ENCODE data around the gene CXorf58. TPM values are rescaled to one million over a fixed set of nuclear protein-coding genes. Genes with fewer than 3 reads are reported as not detected.
A peak's percentile ranks its signal among the peaks of the same experiment; 100 is the strongest.

Gene CXorf58
- total and polyA plus RNA-seq, 9 of the 15 experiments (the other 6 are each of a cell fraction or from before 2014, with no cell fraction given), result 0.10 to 0.27 (median 0.16) TPM; not detected in 3

DNA sequence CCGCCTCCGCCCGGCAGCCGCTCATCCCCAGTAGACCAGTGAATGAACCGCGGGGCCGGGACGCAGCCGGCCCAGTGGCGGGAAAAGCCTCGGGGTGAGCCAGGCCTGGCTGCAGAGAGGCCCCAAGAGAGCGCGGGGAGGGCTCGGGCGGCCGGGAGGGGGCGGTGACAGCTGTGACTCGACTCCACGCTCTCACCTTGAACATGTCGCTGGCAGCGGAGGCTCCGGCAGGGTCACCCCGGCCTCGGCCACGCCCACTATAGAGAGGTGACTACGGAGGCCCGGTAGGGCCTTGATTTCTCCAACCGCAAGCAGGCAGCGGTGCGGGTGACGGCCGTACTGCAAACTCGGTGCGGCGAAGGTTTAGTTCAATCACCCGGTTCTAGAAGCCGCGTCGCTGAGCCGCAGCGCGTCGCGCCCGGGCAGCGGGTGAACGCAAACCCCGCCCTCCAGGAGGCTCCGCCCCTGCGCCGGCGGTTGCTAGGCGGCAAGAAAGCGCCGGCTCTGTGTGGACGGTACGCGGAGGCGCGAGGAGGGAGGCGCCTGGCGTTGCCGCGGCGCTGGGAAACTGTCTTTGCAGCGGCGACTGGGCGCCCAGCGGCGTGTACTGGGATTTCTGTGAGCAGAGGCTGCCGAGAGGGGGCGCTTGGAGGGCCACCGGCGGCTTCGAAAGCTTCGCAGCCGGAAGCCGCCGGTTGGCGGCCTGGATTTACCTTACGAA lies at the start of gene CXorf58, which contains the start of gene APOO (continued):
- TF ChIP-seq, protein P1, sequence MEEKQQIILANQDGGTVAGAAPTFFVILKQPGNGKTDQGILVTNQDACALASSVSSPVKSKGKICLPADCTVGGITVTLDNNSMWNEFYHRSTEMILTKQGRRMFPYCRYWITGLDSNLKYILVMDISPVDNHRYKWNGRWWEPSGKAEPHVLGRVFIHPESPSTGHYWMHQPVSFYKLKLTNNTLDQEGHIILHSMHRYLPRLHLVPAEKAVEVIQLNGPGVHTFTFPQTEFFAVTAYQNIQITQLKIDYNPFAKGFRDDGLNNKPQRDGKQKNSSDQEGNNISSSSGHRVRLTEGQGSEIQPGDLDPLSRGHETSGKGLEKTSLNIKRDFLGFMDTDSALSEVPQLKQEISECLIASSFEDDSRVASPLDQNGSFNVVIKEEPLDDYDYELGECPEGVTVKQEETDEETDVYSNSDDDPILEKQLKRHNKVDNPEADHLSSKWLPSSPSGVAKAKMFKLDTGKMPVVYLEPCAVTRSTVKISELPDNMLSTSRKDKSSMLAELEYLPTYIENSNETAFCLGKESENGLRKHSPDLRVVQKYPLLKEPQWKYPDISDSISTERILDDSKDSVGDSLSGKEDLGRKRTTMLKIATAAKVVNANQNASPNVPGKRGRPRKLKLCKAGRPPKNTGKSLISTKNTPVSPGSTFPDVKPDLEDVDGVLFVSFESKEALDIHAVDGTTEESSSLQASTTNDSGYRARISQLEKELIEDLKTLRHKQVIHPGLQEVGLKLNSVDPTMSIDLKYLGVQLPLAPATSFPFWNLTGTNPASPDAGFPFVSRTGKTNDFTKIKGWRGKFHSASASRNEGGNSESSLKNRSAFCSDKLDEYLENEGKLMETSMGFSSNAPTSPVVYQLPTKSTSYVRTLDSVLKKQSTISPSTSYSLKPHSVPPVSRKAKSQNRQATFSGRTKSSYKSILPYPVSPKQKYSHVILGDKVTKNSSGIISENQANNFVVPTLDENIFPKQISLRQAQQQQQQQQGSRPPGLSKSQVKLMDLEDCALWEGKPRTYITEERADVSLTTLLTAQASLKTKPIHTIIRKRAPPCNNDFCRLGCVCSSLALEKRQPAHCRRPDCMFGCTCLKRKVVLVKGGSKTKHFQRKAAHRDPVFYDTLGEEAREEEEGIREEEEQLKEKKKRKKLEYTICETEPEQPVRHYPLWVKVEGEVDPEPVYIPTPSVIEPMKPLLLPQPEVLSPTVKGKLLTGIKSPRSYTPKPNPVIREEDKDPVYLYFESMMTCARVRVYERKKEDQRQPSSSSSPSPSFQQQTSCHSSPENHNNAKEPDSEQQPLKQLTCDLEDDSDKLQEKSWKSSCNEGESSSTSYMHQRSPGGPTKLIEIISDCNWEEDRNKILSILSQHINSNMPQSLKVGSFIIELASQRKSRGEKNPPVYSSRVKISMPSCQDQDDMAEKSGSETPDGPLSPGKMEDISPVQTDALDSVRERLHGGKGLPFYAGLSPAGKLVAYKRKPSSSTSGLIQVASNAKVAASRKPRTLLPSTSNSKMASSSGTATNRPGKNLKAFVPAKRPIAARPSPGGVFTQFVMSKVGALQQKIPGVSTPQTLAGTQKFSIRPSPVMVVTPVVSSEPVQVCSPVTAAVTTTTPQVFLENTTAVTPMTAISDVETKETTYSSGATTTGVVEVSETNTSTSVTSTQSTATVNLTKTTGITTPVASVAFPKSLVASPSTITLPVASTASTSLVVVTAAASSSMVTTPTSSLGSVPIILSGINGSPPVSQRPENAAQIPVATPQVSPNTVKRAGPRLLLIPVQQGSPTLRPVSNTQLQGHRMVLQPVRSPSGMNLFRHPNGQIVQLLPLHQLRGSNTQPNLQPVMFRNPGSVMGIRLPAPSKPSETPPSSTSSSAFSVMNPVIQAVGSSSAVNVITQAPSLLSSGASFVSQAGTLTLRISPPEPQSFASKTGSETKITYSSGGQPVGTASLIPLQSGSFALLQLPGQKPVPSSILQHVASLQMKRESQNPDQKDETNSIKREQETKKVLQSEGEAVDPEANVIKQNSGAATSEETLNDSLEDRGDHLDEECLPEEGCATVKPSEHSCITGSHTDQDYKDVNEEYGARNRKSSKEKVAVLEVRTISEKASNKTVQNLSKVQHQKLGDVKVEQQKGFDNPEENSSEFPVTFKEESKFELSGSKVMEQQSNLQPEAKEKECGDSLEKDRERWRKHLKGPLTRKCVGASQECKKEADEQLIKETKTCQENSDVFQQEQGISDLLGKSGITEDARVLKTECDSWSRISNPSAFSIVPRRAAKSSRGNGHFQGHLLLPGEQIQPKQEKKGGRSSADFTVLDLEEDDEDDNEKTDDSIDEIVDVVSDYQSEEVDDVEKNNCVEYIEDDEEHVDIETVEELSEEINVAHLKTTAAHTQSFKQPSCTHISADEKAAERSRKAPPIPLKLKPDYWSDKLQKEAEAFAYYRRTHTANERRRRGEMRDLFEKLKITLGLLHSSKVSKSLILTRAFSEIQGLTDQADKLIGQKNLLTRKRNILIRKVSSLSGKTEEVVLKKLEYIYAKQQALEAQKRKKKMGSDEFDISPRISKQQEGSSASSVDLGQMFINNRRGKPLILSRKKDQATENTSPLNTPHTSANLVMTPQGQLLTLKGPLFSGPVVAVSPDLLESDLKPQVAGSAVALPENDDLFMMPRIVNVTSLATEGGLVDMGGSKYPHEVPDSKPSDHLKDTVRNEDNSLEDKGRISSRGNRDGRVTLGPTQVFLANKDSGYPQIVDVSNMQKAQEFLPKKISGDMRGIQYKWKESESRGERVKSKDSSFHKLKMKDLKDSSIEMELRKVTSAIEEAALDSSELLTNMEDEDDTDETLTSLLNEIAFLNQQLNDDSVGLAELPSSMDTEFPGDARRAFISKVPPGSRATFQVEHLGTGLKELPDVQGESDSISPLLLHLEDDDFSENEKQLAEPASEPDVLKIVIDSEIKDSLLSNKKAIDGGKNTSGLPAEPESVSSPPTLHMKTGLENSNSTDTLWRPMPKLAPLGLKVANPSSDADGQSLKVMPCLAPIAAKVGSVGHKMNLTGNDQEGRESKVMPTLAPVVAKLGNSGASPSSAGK (IDR thresholded peaks at IDR 0.05), result 0 out of 2 replicates have a peak, but pooled peaks have one; percentile 26
- TF ChIP-seq FOSL1 (tag; conservative IDR thresholded peaks at IDR 0.05), result peak; percentile 37
- TF ChIP-seq FOXJ2 (tag; IDR thresholded peaks at IDR 0.05), result peak; percentile 80; the same call in 1 of the 2 replicates
- TF ChIP-seq ZNF384 (IDR thresholded peaks at IDR 0.05; ENCODE audit: low read depth, low read length), result peak; percentile 53; the same call in 1 of the 2 replicates
- TF ChIP-seq, protein P2, sequence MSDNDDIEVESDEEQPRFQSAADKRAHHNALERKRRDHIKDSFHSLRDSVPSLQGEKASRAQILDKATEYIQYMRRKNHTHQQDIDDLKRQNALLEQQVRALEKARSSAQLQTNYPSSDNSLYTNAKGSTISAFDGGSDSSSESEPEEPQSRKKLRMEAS (CRISPR knock-in tag; IDR thresholded peaks at IDR 0.05), result peak; percentile 69; the same call in 1 of the 2 replicates
- TF ChIP-seq GATA2 (CRISPR knock-in tag; IDR thresholded peaks at IDR 0.05), result no peak
- TF ChIP-seq, protein P3, sequence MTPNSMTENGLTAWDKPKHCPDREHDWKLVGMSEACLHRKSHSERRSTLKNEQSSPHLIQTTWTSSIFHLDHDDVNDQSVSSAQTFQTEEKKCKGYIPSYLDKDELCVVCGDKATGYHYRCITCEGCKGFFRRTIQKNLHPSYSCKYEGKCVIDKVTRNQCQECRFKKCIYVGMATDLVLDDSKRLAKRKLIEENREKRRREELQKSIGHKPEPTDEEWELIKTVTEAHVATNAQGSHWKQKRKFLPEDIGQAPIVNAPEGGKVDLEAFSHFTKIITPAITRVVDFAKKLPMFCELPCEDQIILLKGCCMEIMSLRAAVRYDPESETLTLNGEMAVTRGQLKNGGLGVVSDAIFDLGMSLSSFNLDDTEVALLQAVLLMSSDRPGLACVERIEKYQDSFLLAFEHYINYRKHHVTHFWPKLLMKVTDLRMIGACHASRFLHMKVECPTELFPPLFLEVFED (CRISPR knock-in tag; conservative IDR thresholded peaks at IDR 0.05), result no peak
- TF ChIP-seq, protein P4, sequence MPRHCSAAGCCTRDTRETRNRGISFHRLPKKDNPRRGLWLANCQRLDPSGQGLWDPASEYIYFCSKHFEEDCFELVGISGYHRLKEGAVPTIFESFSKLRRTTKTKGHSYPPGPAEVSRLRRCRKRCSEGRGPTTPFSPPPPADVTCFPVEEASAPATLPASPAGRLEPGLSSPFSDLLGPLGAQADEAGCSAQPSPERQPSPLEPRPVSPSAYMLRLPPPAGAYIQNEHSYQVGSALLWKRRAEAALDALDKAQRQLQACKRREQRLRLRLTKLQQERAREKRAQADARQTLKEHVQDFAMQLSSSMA (CRISPR knock-in tag; IDR thresholded peaks at IDR 0.05), result no peak
- TF ChIP-seq, protein P5, sequence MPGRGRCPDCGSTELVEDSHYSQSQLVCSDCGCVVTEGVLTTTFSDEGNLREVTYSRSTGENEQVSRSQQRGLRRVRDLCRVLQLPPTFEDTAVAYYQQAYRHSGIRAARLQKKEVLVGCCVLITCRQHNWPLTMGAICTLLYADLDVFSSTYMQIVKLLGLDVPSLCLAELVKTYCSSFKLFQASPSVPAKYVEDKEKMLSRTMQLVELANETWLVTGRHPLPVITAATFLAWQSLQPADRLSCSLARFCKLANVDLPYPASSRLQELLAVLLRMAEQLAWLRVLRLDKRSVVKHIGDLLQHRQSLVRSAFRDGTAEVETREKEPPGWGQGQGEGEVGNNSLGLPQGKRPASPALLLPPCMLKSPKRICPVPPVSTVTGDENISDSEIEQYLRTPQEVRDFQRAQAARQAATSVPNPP (IDR thresholded peaks at IDR 0.05; ENCODE audit: borderline replicate concordance, insufficient read depth, insufficient read length), result no peak
- no peak for TF ChIP-seq NCOA6 (IDR thresholded peaks at IDR 0.05)
- TF ChIP-seq NR2C2 (CRISPR knock-in tag; IDR thresholded peaks at IDR 0.05), result peak; percentile 46; the same call in 1 of the 2 replicates
- TF ChIP-seq NR2C2 (tag; IDR thresholded peaks at IDR 0.05), result peak; percentile 92
